Endothelial cell of umbilical vein (primary cell): ENCODE measurements around the gene ZNF485.

Experiments used
- CTCF ChIP-seq, 2 donors: IDR thresholded peaks; 1 replicate in 1 of 2; 2 replicates in 1 of 2; pipeline ENCODE4 v1.5.1; 2011; ENCODE audit warnings: low read length in 2 of 2, mild to moderate bottlenecking in 2 of 2, moderate library complexity in 2 of 2, control low read depth in 1 of 2, inconsistent platforms in 1 of 2, low read depth in 1 of 2; ENCODE audit not compliant: insufficient read depth in 1 of 2; ENCODE audit errors: extremely low read depth in 1 of 2
- EZH2 ChIP-seq: IDR thresholded peaks from 2 replicates; pipeline ENCODE4 v1.6.1; 2012; ENCODE audit warnings: borderline replicate concordance, low read depth, mild to moderate bottlenecking, moderate library complexity, low read length, inconsistent platforms; ENCODE audit not compliant: severe bottlenecking
- FOS ChIP-seq: IDR thresholded peaks from 2 replicates; pipeline ENCODE4 v1.6.1; 2011; ENCODE audit warnings: mild to moderate bottlenecking, low read length, moderate library complexity, borderline replicate concordance; ENCODE audit not compliant: insufficient read depth
- GATA2 ChIP-seq: IDR thresholded peaks from 2 replicates; pipeline ENCODE4 v1.7.0; 2011; ENCODE audit warnings: low read depth, mild to moderate bottlenecking, moderate library complexity, mixed read lengths, low read length; ENCODE audit not compliant: insufficient read length, insufficient read depth
- JUN ChIP-seq: IDR thresholded peaks from 2 replicates; pipeline ENCODE4 v1.6.1; 2011; ENCODE audit warnings: borderline replicate concordance, low read depth; ENCODE audit not compliant: insufficient read length, insufficient read depth
- MYC ChIP-seq: IDR thresholded peaks from one replicate; pipeline ENCODE4 v1.6.1; 2011; ENCODE audit warnings: mild to moderate bottlenecking, low read depth, low read length
- POLR2A ChIP-seq: IDR thresholded peaks from 2 replicates; pipeline ENCODE4 v1.6.1; 2012; ENCODE audit warnings: low read depth, mild to moderate bottlenecking, control low read depth, low read length
- POLR2AphosphoS5 ChIP-seq: IDR thresholded peaks from 2 replicates; pipeline ENCODE4 v1.6.1; 2012; ENCODE audit warnings: low read depth, mild to moderate bottlenecking, control low read depth, low read length, moderate library complexity; ENCODE audit not compliant: insufficient read depth

- no peak for TF ChIP-seq CTCF (IDR thresholded peaks at IDR 0.05; ENCODE audit: extremely low read depth in 1 of 2, insufficient read depth in 1 of 2, low read depth in 1 of 2, low read length in 2 of 2)
- TF ChIP-seq JUN = no peak
- TF ChIP-seq POLR2A = no peak
- TF ChIP-seq EZH2 = no peak
- TF ChIP-seq FOS = no peak
- TF ChIP-seq MYC = no peak
- TF ChIP-seq POLR2AphosphoS5 = no peak
- TF ChIP-seq GATA2 = no peak
Measured at GRCh38 chr10:43622038-43622437, 15.8 kb downstream of the ZNF485 start.
